SK-N-MC (cell line): ENCODE measurements around the gene LRP8.

Experiments used
- EZH2 ChIP-seq: fragments of 200-600 bp; sonication (generic); IDR thresholded peaks from one replicate; pipeline ENCODE4 v1.6.1; 2017; ENCODE audit warnings: antibody characterized with exemption
- POLR2AphosphoS5 ChIP-seq: IDR thresholded peaks from 2 replicates; pipeline ENCODE4 v1.6.1; 2012; ENCODE audit warnings: mild to moderate bottlenecking, low read depth, low read length, borderline replicate concordance

DNA sequence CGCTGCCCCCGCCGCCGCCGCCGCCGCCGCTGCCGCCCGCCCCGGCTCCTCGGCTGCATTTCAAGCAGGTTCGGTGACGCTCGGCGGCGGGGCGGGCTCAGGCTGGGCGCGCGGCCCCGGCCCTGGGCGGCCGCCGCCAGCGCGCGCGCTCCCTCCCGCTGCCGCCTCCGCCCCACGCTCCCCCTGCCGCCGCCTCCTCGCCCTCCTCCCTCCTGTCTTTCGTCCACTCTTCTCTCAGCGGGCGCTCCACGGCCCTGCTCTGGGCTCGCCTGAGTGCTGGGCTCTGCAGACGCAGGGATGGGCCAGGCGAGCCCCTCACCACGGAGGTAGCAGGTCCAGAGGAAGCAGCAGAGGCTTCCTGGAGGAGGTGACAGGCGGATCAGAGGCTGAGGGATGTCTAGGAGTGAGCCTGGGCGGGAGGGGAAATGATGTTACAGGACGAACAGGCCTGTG lies at the start of gene LRP8:
- TF ChIP-seq EZH2 (no peak), POLR2AphosphoS5 (no peak)
